ENCODE results near the gene ZFAND2B.

Gene ZFAND2B

DNA sequence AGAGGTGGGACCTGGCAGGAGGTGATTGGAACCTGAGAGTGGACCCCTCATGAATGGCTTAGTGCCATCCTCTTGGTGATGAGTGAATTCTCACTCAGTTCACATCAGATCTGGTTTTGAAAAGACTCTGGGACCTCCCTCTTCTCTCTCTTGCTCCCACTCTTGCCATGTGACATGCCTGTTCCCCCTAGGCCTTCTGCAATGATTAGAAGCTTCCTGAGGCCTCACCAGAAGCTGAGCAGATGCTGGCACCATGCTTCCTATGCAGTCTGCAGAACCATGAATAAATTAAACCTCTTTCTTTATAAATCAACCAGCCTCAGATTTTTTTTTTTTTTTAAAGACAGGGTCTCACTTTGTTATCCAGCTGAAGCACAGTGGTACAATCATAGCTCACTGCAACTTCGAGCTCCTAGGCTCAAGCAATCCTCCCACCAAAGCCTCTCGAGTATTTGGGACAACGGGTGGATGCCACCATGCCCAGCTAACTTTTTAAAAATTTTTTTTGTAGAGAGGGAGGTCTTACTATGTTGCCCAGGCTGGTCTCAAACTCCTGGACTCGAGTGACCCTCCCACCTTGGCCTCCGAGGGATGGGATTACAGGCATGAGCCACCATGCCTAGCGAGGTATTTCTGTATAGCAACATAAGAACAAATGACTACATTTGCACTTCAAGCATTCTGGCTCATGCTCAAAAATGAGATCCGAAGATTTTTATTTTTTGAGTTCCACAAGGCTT is 2.0 kb upstream of the ZFAND2B start:
- DNase-seq (ENCODE audit: low read depth in 2 of 2), result no peak

- no peak for DNase-seq (ENCODE audit: low read depth in 2 of 2)
Observed at GRCh38 chr2:219205165-219205538, 1.4 kb upstream of the ZFAND2B start.

DNA sequence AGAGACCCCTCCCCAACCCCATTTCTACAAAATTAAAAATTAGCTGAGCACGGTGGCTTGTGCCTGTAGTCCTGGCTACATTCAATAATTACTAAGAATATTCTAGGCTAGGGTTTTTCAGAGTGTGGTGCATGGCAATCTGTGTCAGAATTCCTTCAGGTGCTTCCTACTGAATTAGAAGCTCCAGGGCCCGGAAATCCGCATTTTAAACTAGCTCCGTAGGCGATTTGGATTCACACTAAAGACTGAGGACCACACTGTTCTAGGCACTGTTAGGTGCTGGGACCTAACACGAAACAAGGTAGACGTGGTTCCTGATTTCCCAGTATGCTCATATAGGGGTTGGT is 628 bp upstream of the ZFAND2B start:
- no peak for DNase-seq (ENCODE audit: low read depth in 2 of 2)

GRCh38 chr2:219207134-219207883 is 727 bp downstream of the ZFAND2B start:
- DNase-seq (ENCODE audit: low read depth in 2 of 2), result no peak

DNA sequence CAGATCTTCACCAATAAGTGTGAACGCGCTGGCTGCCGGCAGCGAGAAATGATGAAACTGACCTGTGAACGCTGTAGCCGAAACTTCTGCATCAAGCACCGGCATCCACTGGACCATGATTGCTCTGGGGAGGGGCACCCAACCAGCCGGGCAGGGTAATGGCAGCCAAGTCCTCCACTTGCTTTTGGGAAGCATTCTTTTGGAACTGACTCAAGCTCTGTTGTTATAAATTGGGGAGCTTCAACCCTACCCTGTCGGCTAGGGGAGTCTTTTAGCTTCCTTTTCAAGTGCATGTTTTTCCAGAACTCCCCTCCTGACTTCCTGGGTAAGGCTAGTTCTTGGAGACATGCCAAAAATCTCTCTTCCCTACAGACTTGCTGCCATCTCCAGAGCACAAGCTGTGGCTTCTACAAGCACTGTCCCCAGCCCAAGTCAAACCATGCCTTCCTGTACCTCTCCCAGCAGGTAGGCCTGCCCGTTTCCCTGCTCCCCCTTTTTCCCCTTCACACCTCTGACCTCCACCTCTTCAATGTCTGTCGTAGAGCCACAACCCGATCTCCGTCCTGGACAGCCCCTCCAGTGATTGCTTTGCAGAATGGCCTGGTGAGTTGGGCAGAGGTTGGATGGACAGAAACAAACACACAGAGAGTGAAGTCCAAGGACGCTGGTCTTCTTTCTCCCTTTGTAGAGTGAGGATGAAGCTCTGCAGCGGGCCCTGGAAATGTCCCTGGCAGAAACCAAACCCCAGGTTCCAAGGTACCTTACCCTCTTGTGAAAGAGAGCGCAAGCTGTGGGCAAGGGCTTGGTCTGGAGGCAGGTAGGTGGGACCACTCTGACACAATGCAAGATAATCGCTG is 1.5 kb downstream of the ZFAND2B start:
- no peak for DNase-seq (ENCODE audit: low read depth in 2 of 2)

DNA sequence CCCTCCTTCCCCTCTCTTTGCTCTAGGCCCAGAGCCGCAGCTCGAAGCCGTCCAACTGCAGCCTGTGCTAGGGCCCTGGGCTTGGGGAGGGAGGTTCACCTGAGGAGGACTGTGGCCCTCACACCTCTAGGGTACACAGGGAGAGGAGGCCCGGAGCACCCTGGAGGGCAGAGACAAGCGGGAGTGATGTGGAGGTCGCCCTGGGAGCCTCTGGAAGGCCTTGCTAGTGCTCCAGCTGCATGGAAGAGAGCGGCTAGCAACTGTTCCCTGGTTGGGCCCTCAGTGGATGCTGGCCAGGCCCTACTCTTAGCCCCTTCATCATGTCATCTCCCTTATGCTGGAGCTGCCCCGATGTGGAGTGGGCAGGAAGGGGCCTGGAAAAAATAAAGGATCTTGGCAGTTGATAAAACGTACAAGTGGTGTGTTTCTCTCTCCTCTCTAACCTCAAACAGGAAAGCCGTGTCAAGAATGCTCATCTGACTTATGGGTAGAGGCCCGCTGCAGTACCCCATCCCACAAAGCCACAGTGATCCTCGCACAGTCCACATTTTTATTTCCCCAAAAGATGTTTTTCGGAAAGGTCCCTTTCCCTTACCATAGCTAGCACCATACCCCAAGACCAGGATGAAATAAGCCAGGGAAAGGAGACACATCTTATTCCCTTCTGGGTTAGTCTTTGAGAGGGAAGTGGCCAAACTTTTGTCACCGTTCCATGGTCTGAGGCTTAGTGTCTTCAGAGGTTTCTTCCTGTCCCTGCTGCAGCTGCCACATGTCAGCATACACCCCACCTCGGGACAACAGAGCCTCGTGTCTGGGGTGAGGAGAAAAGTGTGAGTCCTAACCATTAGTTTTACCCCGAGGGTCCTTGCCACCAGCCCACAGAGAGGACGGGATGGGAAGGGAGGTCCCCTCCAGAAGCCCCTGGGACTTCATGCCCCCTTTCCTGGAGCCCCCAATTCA is 2.9 kb downstream of the ZFAND2B start:
- DNase-seq (ENCODE audit: low read depth in 2 of 2), result no peak

DNA sequence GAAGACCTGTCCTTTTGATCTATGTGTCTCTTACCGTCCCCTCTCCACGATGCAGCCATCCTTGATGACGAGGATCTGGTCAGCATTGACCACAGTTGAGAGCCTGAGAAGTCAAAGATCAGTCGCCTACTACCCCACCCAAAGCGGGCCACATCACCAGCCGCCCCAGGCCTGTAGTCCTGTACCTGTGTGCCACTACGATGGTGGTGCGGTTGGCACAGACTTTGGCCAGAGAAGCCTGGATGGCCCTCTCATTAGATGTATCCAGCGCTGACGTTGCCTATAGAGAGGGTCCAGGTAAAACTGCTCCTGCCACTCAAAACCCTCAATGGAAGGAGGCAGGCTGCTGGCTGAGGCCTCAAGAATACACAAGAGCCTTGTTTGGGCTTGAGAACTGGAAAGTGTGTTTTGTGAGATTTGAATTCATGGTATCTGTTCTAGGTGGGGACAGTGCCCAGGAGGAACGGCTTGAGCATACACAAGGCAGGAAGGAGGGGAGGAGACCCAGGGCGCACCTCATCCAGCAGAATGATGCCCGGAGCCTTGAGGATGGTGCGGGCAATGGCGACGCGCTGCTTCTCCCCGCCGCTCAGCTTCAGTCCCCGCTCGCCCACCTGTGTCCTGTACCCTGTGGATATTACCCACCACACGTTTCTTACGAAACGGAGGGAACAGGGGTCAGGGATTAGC is 3.8 kb downstream of the ZFAND2B start:
- no peak for DNase-seq (ENCODE audit: low read depth in 2 of 2)

DNA sequence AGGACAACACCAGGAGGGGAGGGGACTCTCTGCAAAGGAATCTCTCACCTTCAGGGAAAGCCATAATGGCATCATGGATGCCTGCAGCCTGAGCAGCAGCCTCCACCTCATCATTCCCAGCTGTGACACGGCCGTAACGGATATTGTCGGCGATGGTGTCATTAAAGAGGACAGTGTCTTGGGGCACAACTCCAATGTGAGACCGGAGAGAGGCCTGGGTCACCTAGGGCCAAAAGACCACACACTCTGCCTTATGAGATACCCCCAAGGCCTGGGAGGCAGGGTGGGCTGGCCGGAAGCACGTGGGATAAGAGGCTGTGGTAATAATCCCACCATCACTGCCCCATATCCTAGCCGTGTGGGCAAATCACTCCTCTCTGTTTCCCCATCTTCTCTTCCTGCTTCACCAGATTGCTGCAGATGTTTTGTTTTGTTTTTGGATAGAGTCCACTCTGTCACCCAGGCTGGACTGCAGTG is 4.3 kb downstream of the ZFAND2B start:
- no peak for DNase-seq (ENCODE audit: low read depth in 2 of 2)

GRCh38 chr2:219213026-219213415 is 6.4 kb downstream of the ZFAND2B start:
- DNase-seq (ENCODE audit: low read depth in 2 of 2), result no peak

DNA sequence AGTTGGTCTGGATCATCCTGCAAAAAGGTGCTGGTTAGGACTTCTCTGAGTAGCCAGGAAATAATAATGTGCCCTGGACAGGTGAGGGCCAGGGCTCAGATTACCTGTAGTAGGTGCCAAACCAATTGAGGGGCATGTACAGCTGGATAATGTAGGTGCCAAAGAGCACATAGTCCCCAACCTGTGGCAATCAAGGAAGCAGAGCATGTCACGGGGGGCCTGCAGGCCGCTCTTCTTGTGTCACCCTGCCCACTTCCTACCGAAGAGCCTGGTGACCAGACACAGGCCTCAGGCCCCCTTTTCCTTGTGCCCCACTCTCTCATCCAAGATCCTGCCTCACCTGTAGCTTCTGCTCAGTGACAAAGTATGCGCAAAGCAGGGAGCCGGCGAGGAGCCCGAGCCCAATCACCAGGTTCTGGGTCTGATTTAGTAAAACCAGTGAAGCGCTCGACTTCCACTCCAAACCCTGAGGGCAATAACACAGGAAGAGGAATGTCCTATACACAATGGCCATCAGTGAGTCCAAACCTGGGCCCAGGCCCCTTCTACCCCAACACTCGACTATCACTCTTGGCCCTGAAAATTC is 7.0 kb downstream of the ZFAND2B start:
- DNase-seq (ENCODE audit: low read depth in 2 of 2), result no peak

- DNase-seq (ENCODE audit: low read depth in 2 of 2), result no peak
Observed at GRCh38 chr2:219214141-219214540, 7.6 kb downstream of the ZFAND2B start.

GRCh38 chr2:219214786-219215185 is 8.2 kb downstream of the ZFAND2B start:
- DNase-seq (ENCODE audit: low read depth in 2 of 2), result no peak

DNA sequence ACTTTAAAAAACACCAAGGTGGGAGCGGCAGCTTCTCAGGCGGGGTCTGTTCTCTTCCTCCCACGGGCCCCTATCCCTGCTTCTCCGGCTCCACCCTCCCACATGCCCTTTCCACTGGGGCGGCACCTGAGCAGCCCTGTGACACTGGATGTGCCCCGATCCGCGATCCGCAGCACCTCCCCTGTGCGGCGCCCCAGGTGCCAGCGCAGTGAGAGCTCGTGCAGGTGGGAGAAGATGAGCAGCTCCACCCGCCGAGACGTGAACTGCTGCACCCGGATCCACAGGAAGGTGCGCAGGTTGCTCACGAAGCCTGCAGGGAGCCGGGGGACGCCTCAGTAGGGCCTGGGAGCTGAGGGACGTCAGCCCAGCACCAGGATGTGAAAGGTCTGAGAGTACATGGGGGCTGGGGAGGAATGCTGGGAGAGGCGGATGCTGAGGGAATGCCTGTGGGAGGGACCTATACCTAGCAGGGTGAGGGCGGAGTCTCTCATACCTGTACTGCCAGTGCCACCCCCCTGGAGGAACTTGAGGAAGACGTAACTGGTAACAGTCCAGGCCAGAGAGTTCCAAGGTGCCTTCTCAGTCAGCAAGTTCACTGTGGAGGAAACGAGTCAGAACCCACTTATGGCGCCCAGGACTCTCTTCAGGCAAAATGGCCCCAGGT is 9.4 kb downstream of the ZFAND2B start:
- DNase-seq (ENCODE audit: low read depth in 2 of 2), result no peak

GRCh38 chr2:219216535-219216915 is 9.9 kb downstream of the ZFAND2B start:
- no peak for DNase-seq (ENCODE audit: low read depth in 2 of 2)

DNA sequence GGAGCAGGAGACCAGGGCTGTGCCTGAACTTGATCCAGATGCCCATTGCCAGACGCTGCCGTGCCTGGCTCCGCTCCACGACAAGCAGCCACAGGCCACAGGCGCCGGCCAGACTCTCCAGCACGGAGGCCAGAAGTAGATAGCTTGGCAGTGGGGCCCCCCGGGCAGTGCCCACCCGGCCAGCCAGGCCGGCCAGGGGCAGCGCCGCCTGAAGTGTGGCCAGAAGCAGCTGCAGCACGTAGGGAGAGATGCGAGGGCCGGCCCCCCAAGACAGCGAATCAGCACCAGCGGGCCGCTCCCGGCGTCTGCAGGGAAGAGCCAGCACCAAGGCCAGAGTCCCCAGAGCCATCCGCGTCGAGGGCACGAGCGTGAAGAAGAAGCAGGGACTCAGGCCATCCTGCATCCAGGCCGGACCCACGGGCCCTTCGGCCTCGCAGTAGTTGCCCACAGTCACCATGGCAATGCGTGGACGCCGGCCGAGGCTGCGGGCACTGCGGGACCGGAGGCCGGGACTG is 11.7 kb downstream of the ZFAND2B start:
- no peak for DNase-seq (ENCODE audit: low read depth in 2 of 2)

DNA sequence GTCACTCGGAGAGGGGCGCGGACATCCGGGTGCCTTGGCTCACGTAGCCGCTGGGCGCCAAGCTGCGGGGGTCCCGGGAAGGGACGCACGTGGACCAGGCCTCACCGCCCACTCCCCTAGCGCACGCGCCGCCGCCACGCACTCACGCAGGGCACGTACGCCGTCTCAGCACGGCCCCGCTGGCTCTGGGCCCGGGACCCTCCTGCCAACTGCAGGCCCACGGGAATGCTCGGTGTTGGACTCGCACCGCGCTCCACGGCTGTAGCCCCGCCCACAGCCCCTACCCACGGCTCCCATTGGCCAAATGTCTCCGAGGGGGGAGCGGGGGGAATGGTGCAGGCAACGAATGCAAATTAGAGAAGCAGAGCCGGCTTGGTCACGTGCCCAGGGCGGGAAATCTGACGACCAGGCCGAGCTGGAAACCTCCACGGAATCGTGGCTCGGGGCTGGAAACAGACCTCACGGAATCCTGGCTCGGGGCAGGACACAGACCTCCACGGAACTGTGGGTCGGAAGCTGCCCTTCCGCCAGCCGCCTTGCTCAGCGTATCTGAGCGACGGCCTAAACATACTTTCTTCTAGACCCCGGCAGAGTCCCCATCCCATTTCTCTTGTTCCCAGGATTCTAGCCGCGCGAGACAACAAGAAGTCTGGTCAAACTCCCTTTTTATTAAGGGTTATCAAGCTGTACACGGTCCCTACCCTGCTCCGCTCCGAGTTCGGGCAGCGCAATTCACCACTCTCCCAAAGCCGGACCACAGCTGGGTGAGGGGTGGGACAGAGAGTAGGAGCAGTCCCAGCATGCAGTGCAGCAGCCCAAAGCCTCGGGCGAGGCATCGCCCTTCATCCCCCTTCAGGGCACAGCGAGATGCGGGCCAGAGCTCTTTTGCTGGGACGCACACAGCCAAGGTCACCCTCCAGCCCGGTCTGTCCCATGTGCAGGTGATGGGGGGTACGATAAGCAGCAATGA is 12.4 kb downstream of the ZFAND2B start, which contains the start of gene ABCB6:
ABCB6 (minus strand) TSS at position 227 of the 970 bp plus-strand sequence. CDS start 285 bp downstream, outside the sequence.
- DNase-seq (ENCODE audit: low read depth in 2 of 2), result peak; percentile 57 to 83

DNA sequence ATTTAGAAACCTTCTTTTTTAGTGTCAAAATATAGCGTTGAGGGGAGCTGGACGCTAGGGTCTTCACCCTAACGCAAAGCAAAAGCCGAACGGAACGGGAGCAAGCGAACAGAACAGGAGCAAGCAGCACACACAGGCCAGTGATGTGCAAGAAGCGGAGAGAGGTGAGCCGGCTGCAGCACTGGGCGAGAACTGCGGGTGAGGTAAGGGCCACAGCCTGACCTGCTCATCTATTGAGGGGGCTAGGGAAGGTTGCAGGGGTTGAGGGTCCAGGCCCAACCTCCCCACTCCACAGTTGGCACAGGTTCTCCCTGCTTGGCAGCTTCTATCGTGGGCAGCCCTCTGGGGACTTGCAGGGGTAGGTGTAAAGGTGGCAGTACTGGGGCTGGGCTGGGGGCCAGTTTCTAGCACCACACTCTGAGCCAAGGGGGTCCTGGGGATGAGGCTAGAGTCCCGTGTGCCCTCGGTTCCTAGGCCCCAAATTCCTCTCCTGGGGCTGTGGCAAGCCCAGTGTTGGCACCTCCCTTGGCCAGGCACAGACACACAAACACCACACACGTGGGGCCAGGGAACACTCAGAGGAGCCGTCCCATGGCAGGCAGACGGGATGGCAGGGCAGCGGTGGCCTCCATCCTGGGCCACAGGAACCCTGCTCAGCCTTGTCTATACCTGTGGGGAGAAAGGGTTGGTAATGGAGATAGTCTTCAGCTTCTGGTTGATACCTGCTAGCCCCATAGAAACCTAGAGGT is 13.4 kb downstream of the ZFAND2B start:
- DNase-seq (ENCODE audit: low read depth in 2 of 2), result no peak

All from stimulated activated CD4-positive, alpha-beta T cell treated with anti-CD3 and anti-CD28 coated beads, Interleukin-1b, Interleukin-23, amount 100 ng/mL, for 1 hour (primary cell).